DOHH2 (cell line): ENCODE results near the gene NEBL.
A peak's percentile ranks its signal among the peaks of the same experiment; 100 is the strongest.

ENCODE experiments used
- H3F3A ChIP-seq: fragments of 200-600 bp; sonication (generic), shearing (Covaris generic); 2 replicates; pipeline ENCODE4 v1.6.0; 2016; ENCODE audit warnings: antibody characterized with exemption, mild to moderate bottlenecking; ENCODE audit not compliant: control insufficient read depth, insufficient read depth
- H3K27ac ChIP-seq: fragments of 200-600 bp; sonication (generic); 2 replicates; pipeline ENCODE4 v1.5.1; 2014; ENCODE audit warnings: low read depth, mild to moderate bottlenecking, low read length, moderate library complexity
- H3K27me3 ChIP-seq: fragments of 200-600 bp; sonication (generic); 2 replicates; pipeline ENCODE4 v1.6.1; 2014; ENCODE audit warnings: mild to moderate bottlenecking, low read length, mixed read lengths; ENCODE audit not compliant: control insufficient read depth
- H3K36me3 ChIP-seq: fragments of 200-600 bp; sonication (generic); 2 replicates; pipeline ENCODE4 v1.6.1; 2014; ENCODE audit warnings: mild to moderate bottlenecking, low read length, moderate library complexity, mixed read lengths; ENCODE audit not compliant: control insufficient read depth
- H3K4me1 ChIP-seq: fragments of 200-600 bp; sonication (generic); 2 replicates; pipeline ENCODE4 v1.6.1; 2014; ENCODE audit warnings: mild to moderate bottlenecking, low read length, mixed read lengths; ENCODE audit not compliant: control insufficient read depth
- H3K4me2 ChIP-seq: fragments of 200-600 bp; sonication (generic); 2 replicates; pipeline ENCODE4 v1.6.0; 2014; ENCODE audit warnings: mild to moderate bottlenecking, low read length, moderate library complexity
- H3K4me3 ChIP-seq: fragments of 200-600 bp; sonication (generic); 2 replicates; pipeline ENCODE4 v1.5.1; 2014; ENCODE audit warnings: mild to moderate bottlenecking, low read length, mixed read lengths
- H3K79me2 ChIP-seq: fragments of 200-600 bp; sonication (generic); 2 replicates; pipeline ENCODE4 v1.6.1; 2014; ENCODE audit warnings: mild to moderate bottlenecking, low read length, mixed read lengths; ENCODE audit not compliant: control insufficient read depth
- H3K9me2 ChIP-seq: fragments of 200-600 bp; sonication (generic); replicated peaks from 2 replicates; pipeline ENCODE4 v1.6.1; 2014; ENCODE audit warnings: mild to moderate bottlenecking, low read length, mixed read lengths; ENCODE audit not compliant: control insufficient read depth
- H3K9me3 ChIP-seq: fragments of 200-600 bp; sonication (generic); 2 replicates; pipeline ENCODE4 v1.6.1; 2014; ENCODE audit warnings: antibody characterized with exemption, low read length, mixed read lengths; ENCODE audit not compliant: control insufficient read depth, insufficient read depth
- H4K20me1 ChIP-seq: fragments of 200-600 bp; sonication (generic); 2 replicates; pipeline ENCODE4 v1.6.0; 2014; ENCODE audit warnings: low read depth, mild to moderate bottlenecking, antibody characterized with exemption, low read length, moderate library complexity; ENCODE audit not compliant: control insufficient read depth, insufficient read depth
- CTCF ChIP-seq: fragments of 200-600 bp; sonication (generic); IDR thresholded peaks from one replicate; pipeline ENCODE4 v1.5.1; 2014; ENCODE audit warnings: antibody characterized with exemption, mild to moderate bottlenecking, low read depth, low read length; ENCODE audit not compliant: poor library complexity, severe bottlenecking
- EZH2phosphoT487 ChIP-seq: fragments of 200-600 bp; sonication (generic); IDR thresholded peaks from 2 replicates; pipeline ENCODE4 v1.6.1; 2017; ENCODE audit warnings: borderline replicate concordance, mild to moderate bottlenecking, antibody characterized with exemption, low read length, moderate library complexity, mixed read lengths

NEBL gene

GRCh38 chr10:20771051-20771450, 126.1 kb downstream of the NEBL start:
- no peaks in the 10 kb centered on the region for H3K36me3 ChIP-seq
- H3K27me3 ChIP-seq: no peaks in the 10 kb centered on the region
- H3K9me3 ChIP-seq: no peaks in the 10 kb centered on the region
- H3K27ac ChIP-seq: no peak overlapping the region
- no peak overlapping the region for H3K4me2 ChIP-seq
- H3K79me2 ChIP-seq: no peaks in the 10 kb centered on the region
- H3F3A ChIP-seq: no peaks in the 10 kb centered on the region
- H3K4me1 ChIP-seq: no peaks in the 10 kb centered on the region
- H3K9me2 ChIP-seq: no peaks in the 10 kb centered on the region
- H4K20me1 ChIP-seq: no peaks in the 10 kb centered on the region
- TF ChIP-seq CTCF (no peak), EZH2phosphoT487 (no peak)
- H3K4me3 ChIP-seq: no peak overlapping the region

DNA sequence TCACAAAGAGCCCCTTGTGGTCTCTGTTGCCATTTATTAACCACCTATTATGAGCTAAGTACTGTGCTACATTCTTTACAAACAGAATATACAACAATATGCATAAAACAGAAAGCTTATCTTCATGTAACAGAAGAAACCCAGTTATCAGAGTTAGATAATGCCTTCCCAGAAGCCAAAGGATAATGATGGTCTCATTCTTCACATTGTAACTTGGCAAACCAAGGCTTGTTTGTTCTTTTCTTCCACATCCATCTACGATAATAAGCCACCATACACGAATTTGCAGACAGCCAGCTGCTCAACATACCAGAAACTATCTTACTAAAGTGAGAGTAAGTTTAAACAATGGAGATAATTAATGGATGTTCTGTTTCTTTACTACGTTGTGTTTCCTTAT, 127.6 kb downstream of the NEBL start:
- Histone ChIP-seq H3K4me3 (no peak overlapping the region), H3K36me3 (no peaks in the 10 kb centered on the region), H4K20me1 (no peaks in the 10 kb centered on the region), H3K9me2 (no peaks in the 10 kb centered on the region), H3K79me2 (no peaks in the 10 kb centered on the region), H3K27ac (no peak overlapping the region), H3K9me3 (no peaks in the 10 kb centered on the region), H3F3A (no peaks in the 10 kb centered on the region), H3K27me3 (no peaks in the 10 kb centered on the region), H3K4me1 (no peaks in the 10 kb centered on the region), H3K4me2 (no peak overlapping the region)
- TF ChIP-seq CTCF (no peak), EZH2phosphoT487 (no peak)

DNA sequence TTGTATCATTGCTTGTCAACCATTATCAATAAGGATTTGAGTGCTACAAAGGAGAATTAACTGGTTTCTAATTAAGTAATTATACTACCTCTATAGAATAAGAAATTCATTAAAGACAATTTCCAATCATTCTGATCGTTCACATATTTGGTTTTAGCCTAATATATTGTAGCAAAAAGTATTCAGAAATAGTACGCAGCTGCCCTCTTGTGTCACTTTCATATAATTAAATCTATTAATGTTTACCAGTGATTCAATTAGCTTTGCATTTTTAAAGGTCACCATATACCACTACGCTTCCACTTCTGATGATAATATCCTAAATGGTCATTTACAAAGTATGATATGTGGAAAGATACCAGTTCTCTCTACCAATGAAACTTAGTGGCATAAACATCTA, 128.3 kb downstream of the NEBL start:
- H3K27ac ChIP-seq: no peak overlapping the region
- no peaks in the 10 kb centered on the region for H3K9me3 ChIP-seq
- H3K79me2 ChIP-seq: no peaks in the 10 kb centered on the region
- no peaks in the 10 kb centered on the region for H3F3A ChIP-seq
- no peak for TF ChIP-seq EZH2phosphoT487
- TF ChIP-seq CTCF: peak; percentile 19
- H3K27me3 ChIP-seq: no peaks in the 10 kb centered on the region
- no peaks in the 10 kb centered on the region for H3K9me2 ChIP-seq
- H3K36me3 ChIP-seq: no peaks in the 10 kb centered on the region
- no peaks in the 10 kb centered on the region for H3K4me1 ChIP-seq
- no peak overlapping the region for H3K4me3 ChIP-seq
- no peaks in the 10 kb centered on the region for H4K20me1 ChIP-seq
- H3K4me2 ChIP-seq: no peak overlapping the region

- H3K9me2 ChIP-seq: no peaks in the 10 kb centered on the region
- H3F3A ChIP-seq: no peaks in the 10 kb centered on the region
- no peaks in the 10 kb centered on the region for H3K36me3 ChIP-seq
- H3K27me3 ChIP-seq: no peaks in the 10 kb centered on the region
- no peaks in the 10 kb centered on the region for H3K9me3 ChIP-seq
- H4K20me1 ChIP-seq: no peaks in the 10 kb centered on the region
- H3K4me2 ChIP-seq: no peak overlapping the region
- TF ChIP-seq CTCF: no peak
- no peak for TF ChIP-seq EZH2phosphoT487
- no peaks in the 10 kb centered on the region for H3K4me1 ChIP-seq
- H3K4me3 ChIP-seq: no peak overlapping the region
- H3K27ac ChIP-seq: no peak overlapping the region
- H3K79me2 ChIP-seq: no peaks in the 10 kb centered on the region
Observed at GRCh38 chr10:20767028-20767427, 130.1 kb downstream of the NEBL start.
